GM19043 (cell line): ENCODE measurements around the gene RCC1.
"Not testable (repeated sequence)": the region's sequence is repeated elsewhere in the genome, so short reads cannot be mapped to it uniquely, and the experiment has no call there.

Experiments used
- ATAC-seq: cut with Tn5 transposase; IDR thresholded peaks from one replicate; pipeline ENCODE4 v1.9.1; 2021; ENCODE audit warnings: low read depth; ENCODE audit not compliant: unreplicated experiment

RCC1 gene

DNA sequence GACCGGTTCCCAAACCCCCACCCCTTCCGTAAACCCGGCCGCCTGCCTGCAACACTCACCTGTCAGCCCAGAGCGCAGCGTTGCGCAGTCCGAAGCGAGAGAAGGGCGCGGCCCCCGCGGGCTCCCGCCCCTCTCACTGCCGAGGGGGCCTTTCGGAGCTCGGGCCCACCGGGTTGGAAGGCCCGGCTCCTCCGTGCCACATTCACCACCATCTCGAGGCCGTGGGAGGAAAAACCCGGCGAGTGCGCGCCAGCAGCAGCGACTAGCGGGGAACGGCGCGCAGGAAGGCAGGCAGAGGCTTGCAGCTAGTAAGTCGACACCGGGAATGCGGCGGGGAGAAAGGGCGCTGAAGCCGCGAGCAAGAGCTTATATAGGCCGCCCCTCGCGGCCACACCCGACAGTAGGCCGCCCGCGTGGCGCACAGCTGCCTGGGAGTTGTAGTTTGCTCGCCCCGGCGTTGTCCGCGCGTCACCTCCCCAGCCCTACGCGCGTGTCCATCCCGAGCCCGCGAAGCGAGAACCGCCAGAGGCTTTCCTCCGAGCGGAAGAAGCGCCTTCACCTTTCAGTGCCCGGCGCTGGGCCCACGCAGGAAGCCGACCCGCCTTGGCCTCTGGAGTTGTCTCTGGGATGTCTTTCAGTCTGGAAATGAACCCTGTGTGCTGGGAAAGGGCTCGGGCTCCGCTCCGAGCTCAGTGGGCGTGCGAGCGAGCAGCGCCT lies 75.8 kb downstream of the RCC1 start:
- peak; percentile 82 for ATAC-seq

DNA sequence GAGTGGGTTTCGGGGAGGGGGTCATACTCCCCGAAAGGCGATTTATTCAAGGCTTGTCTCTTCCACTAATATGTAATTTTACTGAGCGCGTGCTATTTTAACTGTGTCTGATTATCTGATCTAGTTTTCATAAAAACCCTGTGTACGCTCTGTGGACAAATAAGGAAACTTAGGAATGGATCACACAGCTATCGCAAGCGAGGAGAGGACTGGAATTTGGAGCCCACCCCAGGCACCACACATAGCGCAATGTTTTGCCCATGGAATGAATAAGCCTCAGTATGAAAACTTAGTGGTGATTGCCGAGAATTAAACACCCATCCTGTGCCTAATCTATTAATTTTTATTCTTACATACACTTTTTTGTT lies 76.4 kb downstream of the RCC1 start:
- no peak for ATAC-seq

DNA sequence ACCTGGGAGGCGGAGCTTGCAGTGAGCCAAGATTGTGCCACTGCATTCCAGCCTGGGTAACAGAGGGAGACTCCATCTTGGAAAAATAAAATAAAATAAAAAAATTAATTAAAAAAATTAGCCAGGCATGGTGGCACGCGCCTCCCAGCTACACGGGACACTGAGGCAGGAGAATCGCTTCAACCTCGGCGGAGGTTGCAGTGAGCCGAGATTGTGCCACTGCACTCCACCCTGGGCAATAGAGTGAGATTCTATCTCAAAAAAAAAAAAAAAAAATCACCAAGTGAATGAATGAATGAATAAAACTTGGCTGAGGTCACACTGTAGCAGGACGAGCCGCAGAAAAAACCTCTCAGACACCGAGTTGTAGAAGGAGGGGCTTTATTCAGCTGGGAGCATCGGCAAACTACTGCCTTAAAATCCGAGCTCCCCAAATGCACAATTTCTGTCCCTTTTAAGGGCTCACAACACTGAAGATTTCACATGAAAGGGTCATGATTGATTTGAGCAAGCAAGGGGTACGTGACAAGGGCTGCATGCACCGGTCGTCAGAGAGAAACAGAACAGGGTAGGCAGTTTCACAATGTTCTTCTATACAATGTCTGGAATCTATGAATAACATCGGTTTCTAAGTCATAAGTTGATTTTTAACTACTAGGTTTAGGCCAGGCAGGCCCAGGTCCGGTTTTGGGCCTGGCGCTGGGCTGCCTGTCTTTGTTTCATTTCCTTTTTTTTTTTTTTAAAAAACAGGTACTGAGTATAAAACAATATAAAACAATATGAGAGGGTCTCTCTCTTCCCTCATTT lies 80.9 kb downstream of the RCC1 start:
- ATAC-seq = not testable (repeated sequence)
